GM18511 (cell line): ENCODE results near the gene ENTREP1.

Source experiments
- ATAC-seq: cut with Tn5 transposase; IDR thresholded peaks from one replicate; pipeline ENCODE4 v1.9.1; 2021; ENCODE audit warnings: mild to moderate bottlenecking, moderate library complexity; ENCODE audit not compliant: unreplicated experiment

The ENTREP1 gene

GRCh38 chr9:69364510-69365150 is 39.6 kb downstream of the ENTREP1 start:
- ATAC-seq = no peak

DNA sequence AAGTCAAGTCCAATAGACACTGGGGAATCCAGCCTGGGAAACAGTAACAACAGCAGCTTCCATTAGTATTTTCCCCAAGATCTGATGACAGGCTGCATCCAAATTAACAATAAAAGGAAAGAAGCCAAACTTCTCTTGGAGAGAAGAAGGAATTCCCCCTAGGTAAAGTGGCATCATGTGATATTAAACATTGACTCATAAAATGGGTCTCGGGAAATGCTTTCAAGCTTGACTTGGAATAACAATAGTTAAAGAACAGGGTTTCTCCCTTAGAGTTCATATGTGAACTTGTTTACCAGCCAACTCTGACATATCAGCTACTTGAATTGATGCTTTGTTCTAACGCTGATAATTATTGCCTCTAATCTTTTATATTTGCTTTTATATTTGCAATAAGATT is 45.4 kb downstream of the ENTREP1 start:
- no peak for ATAC-seq

GRCh38 chr9:69371001-69371400 is 46.0 kb downstream of the ENTREP1 start:
- no peak for ATAC-seq

- ATAC-seq = no peak
Observed at GRCh38 chr9:69376651-69377050, 51.6 kb downstream of the ENTREP1 start.

GRCh38 chr9:69377291-69377690 is 52.3 kb downstream of the ENTREP1 start:
- ATAC-seq = no peak

- ATAC-seq = no peak
Observed at GRCh38 chr9:69377981-69378380, 53.0 kb downstream of the ENTREP1 start.

- ATAC-seq = no peak
Observed at GRCh38 chr9:69379270-69379982, 54.4 kb downstream of the ENTREP1 start.

DNA sequence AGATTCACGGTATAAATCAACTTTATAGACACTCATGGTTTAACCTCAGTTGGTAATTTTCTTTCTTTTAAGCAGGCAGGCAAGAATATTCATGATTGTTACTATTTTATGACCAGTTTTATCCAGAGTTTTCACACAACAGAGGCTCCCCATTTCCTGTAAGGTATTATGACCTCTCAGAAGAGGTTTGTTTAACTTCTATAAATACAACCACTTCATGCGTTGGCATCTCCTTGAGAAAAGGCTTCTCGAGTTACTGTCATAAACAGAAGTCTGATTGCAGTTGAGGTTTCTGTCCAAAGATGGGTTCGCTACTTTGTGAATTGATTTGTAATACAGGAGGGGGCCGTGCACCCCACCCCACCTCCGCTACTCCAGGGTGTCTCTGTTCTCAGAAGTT is 55.3 kb downstream of the ENTREP1 start:
- ATAC-seq = no peak

DNA sequence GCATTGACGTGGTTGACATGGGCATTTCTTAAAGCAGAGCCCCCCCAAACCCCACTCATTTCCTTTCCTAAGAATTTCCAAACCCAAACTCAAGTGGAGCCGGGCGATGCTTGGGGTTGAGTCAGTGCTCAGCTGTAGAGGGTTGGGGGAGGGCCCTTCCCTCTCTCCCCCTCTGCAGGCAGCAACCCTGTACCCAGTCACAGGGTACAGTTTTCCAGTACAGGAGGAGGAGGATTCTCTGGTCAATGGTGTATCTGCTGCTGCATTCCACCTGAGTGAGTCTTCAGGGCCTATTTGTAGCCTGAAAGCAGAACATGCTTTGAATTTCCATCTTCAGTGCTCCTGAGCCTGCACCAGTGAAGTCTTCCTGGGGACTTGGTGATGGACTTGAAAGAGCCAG is 55.8 kb downstream of the ENTREP1 start:
- ATAC-seq = no peak

- ATAC-seq = no peak
Observed at GRCh38 chr9:69382135-69382534, 57.1 kb downstream of the ENTREP1 start.

DNA sequence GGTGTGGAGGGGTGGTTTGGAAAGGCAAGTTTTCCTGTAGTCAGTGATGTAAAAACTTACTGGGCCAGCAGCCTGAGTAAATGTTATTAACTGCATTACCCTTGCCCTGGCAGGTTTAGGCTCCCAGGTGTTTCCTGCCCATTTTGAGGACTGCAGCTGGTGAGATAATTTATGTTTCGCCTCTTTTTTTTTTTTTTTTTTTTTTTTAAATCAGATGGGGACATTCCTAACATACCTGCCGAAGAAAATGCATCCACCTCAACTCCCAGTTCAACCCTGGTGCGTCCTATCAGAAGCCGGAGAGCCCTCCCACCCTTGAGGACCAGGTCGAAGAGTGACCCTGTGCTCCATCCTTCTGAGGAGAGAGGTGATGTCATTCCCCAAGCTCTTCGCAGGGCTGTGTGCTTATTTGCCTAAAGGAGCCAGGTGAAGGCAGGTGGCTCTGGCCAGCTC is 60.6 kb downstream of the ENTREP1 start:
- no peak for ATAC-seq

GRCh38 chr9:69386651-69387050 is 61.6 kb downstream of the ENTREP1 start:
- ATAC-seq = no peak

DNA sequence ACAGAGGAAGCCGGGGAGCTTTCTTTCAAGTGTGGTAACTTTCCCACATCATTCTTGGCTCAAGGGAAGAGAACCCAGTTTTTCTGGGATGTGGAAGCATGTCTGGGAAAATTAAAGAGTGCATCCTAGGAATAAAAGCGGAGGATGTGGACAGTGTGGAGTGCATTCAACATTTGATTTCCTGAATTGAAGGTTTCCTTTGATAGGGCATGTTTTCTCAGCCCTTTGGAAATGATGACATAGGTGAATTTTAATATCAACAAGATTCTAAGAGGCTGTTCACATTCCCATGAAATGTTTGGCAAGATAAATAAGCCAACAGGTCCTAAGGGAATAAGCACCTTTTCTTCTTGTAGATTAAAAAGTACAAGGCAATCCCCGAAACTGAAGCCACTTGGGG is 63.6 kb downstream of the ENTREP1 start:
- no peak for ATAC-seq

DNA sequence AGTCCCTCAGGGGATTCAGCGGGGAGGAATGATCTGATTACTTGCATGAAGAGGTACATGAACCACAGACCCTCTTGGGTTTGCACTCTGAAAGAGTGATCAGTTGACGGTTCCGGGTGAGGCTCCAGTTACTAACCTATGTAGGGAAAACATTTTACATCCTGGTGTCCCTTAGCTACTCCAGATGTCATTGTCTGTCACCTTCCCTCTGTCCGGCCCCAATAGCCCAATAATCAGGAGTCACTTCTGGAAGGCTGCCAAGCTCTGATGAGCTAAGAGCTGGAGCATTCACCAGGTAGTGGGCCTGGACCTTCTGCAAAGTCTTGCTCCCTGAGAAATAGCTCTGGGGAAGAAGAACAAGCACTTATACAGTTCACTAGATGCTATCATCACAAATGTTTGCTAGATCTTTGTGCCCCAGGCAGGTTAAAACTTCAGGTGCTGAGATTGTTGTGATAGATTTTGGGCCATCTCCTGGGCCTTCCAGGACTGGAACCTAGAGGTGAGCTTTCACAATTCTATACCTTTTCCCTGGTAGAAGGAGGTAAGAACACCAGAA is 64.5 kb downstream of the ENTREP1 start:
- ATAC-seq = no peak

- no peak for ATAC-seq
Observed at GRCh38 chr9:69391487-69391886, 66.5 kb downstream of the ENTREP1 start.

GRCh38 chr9:69391946-69392345 is 66.9 kb downstream of the ENTREP1 start:
- no peak for ATAC-seq

GRCh38 chr9:69392826-69393225 is 67.8 kb downstream of the ENTREP1 start:
- no peak for ATAC-seq

DNA sequence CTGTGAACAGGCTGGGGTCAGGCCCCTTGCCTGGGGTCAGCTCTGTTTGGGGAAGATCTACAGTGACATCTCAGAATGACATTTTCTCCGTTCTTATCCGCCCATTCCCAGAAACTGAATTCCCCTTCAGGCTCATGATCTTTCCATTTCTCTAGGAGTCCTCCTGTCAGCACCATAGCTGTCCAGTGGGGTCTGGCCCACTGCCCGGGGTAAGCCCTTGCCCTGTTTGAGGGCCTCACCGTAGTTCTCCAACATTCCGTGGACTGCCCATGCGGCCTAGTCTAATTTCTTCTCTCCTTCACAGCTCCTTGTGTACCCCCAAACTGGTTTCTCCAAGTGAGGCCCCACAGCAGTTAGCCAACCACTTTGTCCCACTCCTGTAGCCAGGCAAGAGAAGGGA is 68.4 kb downstream of the ENTREP1 start:
- ATAC-seq = no peak

DNA sequence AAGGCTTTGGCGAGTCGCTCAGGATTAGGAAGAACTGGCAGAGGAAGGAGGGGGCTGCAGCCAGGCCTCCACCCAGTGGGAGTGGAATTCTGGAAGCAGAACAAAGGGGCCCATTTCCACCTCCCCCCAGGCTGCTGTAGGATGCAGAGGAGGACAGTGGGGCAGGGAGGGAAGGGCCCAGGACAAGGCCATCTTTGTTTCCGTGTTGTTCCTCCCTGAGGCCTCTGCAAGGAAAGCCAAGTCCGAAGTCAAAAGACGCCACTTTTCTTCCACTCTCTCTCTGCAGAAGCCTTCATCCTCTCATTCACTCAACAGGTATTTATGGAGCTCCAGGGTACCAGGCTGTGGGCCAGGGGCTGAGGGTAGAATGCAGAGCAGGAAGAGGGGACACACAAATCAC is 70.7 kb downstream of the ENTREP1 start:
- no peak for ATAC-seq

DNA sequence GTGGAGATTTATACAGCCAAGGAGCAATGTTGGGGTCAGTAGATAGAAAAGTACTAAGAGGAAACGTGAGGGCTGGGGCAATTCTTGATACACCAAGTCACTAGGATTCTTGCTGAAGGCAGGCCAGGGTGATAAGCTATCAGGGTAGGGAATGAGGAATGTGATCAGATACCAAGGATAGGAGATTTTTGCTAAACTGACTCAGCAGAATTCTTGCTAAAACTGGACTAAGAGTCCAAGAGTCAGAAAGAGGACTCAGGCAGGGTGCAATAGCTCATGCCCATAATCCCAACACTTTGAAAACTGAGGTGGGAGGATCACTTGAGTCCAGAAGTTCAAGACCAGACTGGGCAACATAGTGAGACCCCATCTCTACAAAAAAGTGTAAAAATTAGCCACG is 71.7 kb downstream of the ENTREP1 start:
- no peak for ATAC-seq

GRCh38 chr9:69397384-69398214 is 72.6 kb downstream of the ENTREP1 start:
- ATAC-seq = no peak
